ENCODE data around the gene SETDB2.

Gene SETDB2

GRCh38 chr13:49536144-49536873 is 92.2 kb downstream of the SETDB2 start:
- DNase-seq, result no peak

GRCh38 chr13:49538404-49538803 is 94.3 kb downstream of the SETDB2 start:
- no peak for DNase-seq

GRCh38 chr13:49539313-49539712 is 95.2 kb downstream of the SETDB2 start:
- DNase-seq, result no peak

GRCh38 chr13:49539746-49540145 is 95.7 kb downstream of the SETDB2 start:
- DNase-seq, result no peak

GRCh38 chr13:49540552-49540951 is 96.5 kb downstream of the SETDB2 start:
- DNase-seq, result no peak

GRCh38 chr13:49543656-49544055 is 99.6 kb downstream of the SETDB2 start:
- DNase-seq, result no peak

Data from DMS153 (cell line).